VCaP (cell line): ENCODE measurements around the gene YIF1A.
"Not testable (repeated sequence)": the region's sequence is repeated elsewhere in the genome, so short reads cannot be mapped to it uniquely, and the experiment has no call there.

Source experiments
- H3K27ac ChIP-seq: fragments of 450-650 bp; 2 replicates; pipeline ENCODE4 v1.5.1; 2017
- CTCF ChIP-seq: fragments of 450-650 bp; conservative IDR thresholded peaks from 2 replicates; pipeline ENCODE4 v1.5.1; 2017; ENCODE audit warnings: mild to moderate bottlenecking, moderate library complexity

The YIF1A gene

DNA sequence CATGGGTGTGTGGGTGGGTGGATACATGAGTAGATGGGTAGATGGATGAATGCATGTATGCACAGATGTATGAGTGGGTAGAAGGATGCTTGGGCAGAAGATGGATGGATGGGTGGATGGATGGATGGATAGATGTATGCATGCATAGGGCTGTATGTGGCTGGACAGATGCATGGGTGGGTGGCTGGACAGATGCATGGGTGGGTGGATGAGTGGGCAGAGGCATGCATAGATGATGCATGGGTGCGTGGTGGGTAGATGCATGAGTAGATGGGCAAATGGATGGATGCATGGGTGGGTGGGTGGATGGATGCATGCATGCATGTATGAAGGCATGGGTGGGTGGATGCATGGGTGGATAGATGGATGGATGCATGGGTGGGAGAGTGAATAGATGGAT, 34.7 kb upstream of the YIF1A start:
- no peak for TF ChIP-seq CTCF
- no peak overlapping the region for H3K27ac ChIP-seq

- H3K27ac ChIP-seq, result no peak overlapping the region
- TF ChIP-seq CTCF, result no peak
Measured at GRCh38 chr11:66322732-66323427, 33.9 kb upstream of the YIF1A start.

DNA sequence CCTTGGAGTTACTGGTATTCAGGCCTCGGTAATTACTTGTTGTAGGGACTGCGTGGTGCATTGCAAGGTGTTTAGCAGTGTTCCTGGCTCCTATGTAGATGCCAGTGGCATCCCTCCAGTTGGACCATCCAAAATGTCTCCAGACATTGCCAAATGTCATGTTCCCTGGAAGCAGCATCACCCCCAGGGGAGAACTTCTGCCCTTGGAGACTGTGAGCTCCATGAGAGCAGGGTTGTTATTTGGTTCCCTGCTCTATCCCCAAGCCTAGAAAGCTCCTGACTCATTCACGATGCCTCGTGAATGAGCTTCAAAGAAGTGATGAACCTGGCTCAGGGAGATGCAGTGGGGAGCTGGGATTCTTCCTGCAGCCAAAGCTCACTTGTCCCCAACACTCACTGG, 32.7 kb upstream of the YIF1A start:
- no peak overlapping the region for H3K27ac ChIP-seq
- no peak for TF ChIP-seq CTCF

- not testable (repeated sequence) for H3K27ac ChIP-seq
Measured at GRCh38 chr11:66320748-66321147, 31.8 kb upstream of the YIF1A start.

- H3K27ac ChIP-seq, result not testable (repeated sequence)
Measured at GRCh38 chr11:66320289-66320688, 31.3 kb upstream of the YIF1A start.

DNA sequence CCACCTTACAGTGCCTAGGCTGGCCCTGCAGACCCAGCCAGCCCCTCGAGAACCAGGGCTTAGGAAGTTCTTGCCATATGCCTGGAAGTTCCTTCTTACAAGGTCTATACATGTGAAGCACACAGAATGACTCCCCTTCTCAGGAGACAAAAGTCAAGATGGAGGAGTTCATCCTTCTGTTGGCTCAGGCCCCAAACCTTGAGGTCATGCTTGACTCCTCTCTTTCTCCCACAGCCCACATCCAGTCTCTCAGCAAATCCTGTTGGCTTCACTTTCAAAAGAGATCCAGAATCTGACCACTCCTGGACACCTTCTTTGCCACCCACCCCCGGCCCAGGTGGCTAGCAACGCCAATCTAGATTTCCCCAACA, 29.6 kb upstream of the YIF1A start:
- no peak for TF ChIP-seq CTCF
- H3K27ac ChIP-seq, result no peak overlapping the region

GRCh38 chr11:66317723-66318599, 29.0 kb upstream of the YIF1A start:
- no peak for TF ChIP-seq CTCF
- H3K27ac ChIP-seq, result no peak overlapping the region

GRCh38 chr11:66317322-66317722, 28.4 kb upstream of the YIF1A start:
- H3K27ac ChIP-seq, result no peak overlapping the region
- TF ChIP-seq CTCF, result no peak
